ENCODE data around the gene DOK3. TPM values are rescaled to one million over a fixed set of nuclear protein-coding genes. Genes with fewer than 3 reads are reported as not detected.
A peak's percentile ranks its signal among the peaks of the same experiment; 100 is the strongest.

The DOK3 gene
- total and polyA plus RNA-seq, 2 experiments from 2014 or later, result 3.1 to 3.5 TPM

DNA sequence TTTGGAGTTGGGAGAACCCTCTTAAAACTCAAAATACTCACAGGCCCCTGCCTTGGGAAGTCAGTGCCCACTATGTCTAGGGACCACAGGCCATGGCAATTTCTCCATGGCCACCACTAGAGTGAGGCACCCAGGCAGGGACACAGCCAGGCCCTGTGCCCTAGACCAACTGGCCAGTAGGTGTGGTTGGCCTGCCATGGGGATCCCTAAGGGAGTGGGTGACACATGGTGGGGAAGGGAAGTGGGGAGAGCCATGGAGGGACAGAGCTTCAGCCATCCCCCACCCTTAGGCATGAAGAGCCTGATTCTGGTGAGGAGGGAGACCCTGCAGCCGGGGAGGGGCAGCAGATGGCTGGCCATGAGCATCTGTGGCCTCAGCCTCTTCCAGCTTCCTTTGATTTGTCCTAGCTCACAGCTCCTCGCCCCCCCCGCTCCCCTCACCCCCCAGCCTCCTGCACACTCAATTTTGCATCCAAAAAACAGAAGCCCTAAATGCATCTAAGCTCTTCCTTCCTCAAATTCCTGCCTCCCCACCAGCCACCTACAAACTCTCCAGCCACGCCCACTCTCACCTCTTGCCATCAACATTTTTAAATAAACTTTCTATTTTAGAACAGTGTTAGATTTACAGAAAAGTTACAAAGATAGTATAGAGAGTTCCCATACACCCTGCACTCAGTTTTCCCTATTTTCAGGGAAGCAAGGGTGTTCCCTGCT is 34.6 kb downstream of the DOK3 start:
- H3K4me3 ChIP-seq, result no peak overlapping the region
- H3K36me3 ChIP-seq (replicated peaks; ENCODE audit: insufficient read depth, low read depth), result no peaks in the 10 kb centered on the region
- H2AFZ ChIP-seq, result no peak overlapping the region
- WGBS (ENCODE audit: low lambda C conversion rate, missing lambda C conversion rate), result 79% methylated on average over 3 of the region's 4 CpGs
- no peaks in the 10 kb centered on the region for H3K27me3 ChIP-seq
- H3K4me2 ChIP-seq, result no peak overlapping the region
- no peaks in the 10 kb centered on the region for H3K9me2 ChIP-seq (replicated peaks; ENCODE audit: insufficient read depth)
- DNase-seq (ENCODE audit: low spot score), result no peak
- peaks cover 23% of the 10 kb centered on the region for H3K4me1 ChIP-seq (ENCODE audit: insufficient read depth)
- peaks cover 29% of the 10 kb centered on the region for H3K79me2 ChIP-seq
- peaks cover 26% of the 10 kb centered on the region for H4K20me1 ChIP-seq (ENCODE audit: insufficient read depth, poor library complexity, severe bottlenecking)
- no peaks in the 10 kb centered on the region for H3K9me3 ChIP-seq (ENCODE audit: low read depth)
- TF ChIP-seq CTCF (IDR thresholded peaks at IDR 0.05; ENCODE audit: poor library complexity), result no peak
- no peak for TF ChIP-seq EZH2 (IDR thresholded peaks at IDR 0.05; ENCODE audit: borderline replicate concordance)
- TF ChIP-seq EZH2phosphoT487 (IDR thresholded peaks at IDR 0.05; ENCODE audit: low read depth, severe bottlenecking, unreplicated experiment), result no peak
- no peak overlapping the region for H3K27ac ChIP-seq

GRCh38 chr5:177474002-177474476 is 35.6 kb downstream of the DOK3 start:
- no peak overlapping the region for H3K4me3 ChIP-seq
- no peak overlapping the region for H2AFZ ChIP-seq
- peaks cover 36% of the 10 kb centered on the region for H4K20me1 ChIP-seq (ENCODE audit: insufficient read depth, poor library complexity, severe bottlenecking)

DNA sequence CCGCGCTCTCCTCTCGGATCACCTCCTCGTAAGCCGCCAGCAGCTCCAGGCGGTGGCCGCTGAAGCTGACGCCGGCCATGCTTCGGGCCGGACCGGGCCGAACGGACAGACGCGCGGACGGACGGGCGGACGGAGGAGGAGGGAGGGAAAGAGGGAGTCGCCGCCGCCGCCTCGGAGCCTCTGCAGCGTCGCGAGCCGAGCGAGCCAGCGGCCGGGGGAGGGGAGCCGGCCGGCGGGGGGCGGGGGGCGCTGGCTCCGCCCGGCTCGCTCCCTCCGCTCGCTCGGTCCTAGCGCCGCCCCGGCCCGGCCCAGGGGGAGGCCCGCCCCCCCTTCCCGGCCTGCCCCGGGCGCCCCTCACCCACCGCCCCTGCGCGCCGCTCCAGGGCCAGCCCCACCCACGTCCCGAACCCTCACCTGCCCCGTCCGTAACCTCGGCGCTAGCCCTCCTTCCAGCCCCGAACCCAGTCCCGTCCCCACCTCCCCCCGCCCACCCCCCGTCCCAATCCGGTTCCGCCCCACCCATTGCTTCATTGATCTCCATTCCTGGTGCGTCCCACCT is 36.1 kb downstream of the DOK3 start, which contains the start of gene DBN1:
DBN1 (minus strand) TSS at position 192 of the 559 bp plus-strand sequence; CDS start at position 79, 113 bp downstream.
- Histone ChIP-seq H3K79me2 (peaks cover 44% of the 10 kb centered on the region), H2AFZ (peak within 1 kb of the TSS; percentile 68), H3K9me2 (replicated peaks; ENCODE audit: insufficient read depth) (no peaks in the 10 kb centered on the region), H3K4me2 (peak within 1 kb of the TSS; percentile 96), H4K20me1 (ENCODE audit: insufficient read depth, poor library complexity, severe bottlenecking) (peaks cover 41% of the 10 kb centered on the region), H3K27me3 (no peaks in the 10 kb centered on the region), H3K9me3 (ENCODE audit: low read depth) (no peaks in the 10 kb centered on the region), H3K27ac (peak within 1 kb of the TSS; percentile 87), H3K4me1 (ENCODE audit: insufficient read depth) (peaks cover 17% of the 10 kb centered on the region), H3K36me3 (replicated peaks; ENCODE audit: insufficient read depth, low read depth) (no peaks in the 10 kb centered on the region), H3K4me3 (peak within 1 kb of the TSS; percentile 92)
- DNase-seq (ENCODE audit: low spot score), result peak; percentile 89
- WGBS (ENCODE audit: low lambda C conversion rate, missing lambda C conversion rate), result 0% methylated on average over 1 of the region's 69 CpGs
- TF ChIP-seq EZH2phosphoT487 (IDR thresholded peaks at IDR 0.05; ENCODE audit: low read depth, severe bottlenecking, unreplicated experiment), result no peak
- TF ChIP-seq EZH2 (IDR thresholded peaks at IDR 0.05; ENCODE audit: borderline replicate concordance), result no peak

More at GRCh38 chr5:177474002-177474476, 35.6 kb downstream of the DOK3 start:
- no peak for DNase-seq (ENCODE audit: low spot score)
- no peaks in the 10 kb centered on the region for H3K27me3 ChIP-seq
- peaks cover 39% of the 10 kb centered on the region for H3K79me2 ChIP-seq
- H3K4me1 ChIP-seq (ENCODE audit: insufficient read depth), result peaks cover 22% of the 10 kb centered on the region
- no peaks in the 10 kb centered on the region for H3K36me3 ChIP-seq (replicated peaks; ENCODE audit: insufficient read depth, low read depth)
- 47% methylated on average over 7 of the region's 7 CpGs for WGBS (ENCODE audit: low lambda C conversion rate, missing lambda C conversion rate)
- peak overlapping the region; percentile 96 for H3K4me2 ChIP-seq
- TF ChIP-seq EZH2phosphoT487 (IDR thresholded peaks at IDR 0.05; ENCODE audit: low read depth, severe bottlenecking, unreplicated experiment) (no peak), EZH2 (IDR thresholded peaks at IDR 0.05; ENCODE audit: borderline replicate concordance) (no peak), CTCF (IDR thresholded peaks at IDR 0.05; ENCODE audit: poor library complexity) (no peak)
- H3K27ac ChIP-seq, result no peak overlapping the region
- H3K9me3 ChIP-seq (ENCODE audit: low read depth), result no peaks in the 10 kb centered on the region
- H3K9me2 ChIP-seq (replicated peaks; ENCODE audit: insufficient read depth), result no peaks in the 10 kb centered on the region
